H1 (cell line): ENCODE results near the gene DHRS2. TPM values are rescaled to one million over a fixed set of nuclear protein-coding genes. Genes with fewer than 3 reads are reported as not detected.

ENCODE experiments used
- POLR2A ChIP-seq, 2 experiments: IDR thresholded peaks; 1 replicate in 1 of 2; 2 replicates in 1 of 2; pipeline ENCODE4 v1.6.1; 2011; ENCODE audit warnings: low read depth in 2 of 2, low read length in 2 of 2, mild to moderate bottlenecking in 2 of 2; ENCODE audit errors: control extremely low read depth in 1 of 2
- polyA plus RNA-seq, 7 experiments: library from polyadenylated mRNA; depleted of rRNA in 3 of 7; stranded (reverse) in 5 of 7; unstranded in 2 of 7; fragments of >200 nt in 5 of 7; fragments of 200-250 nt in 2 of 7; gene quantifications; 1 replicate in 5 of 7; 2 replicates in 1 of 7; 4 replicates in 1 of 7; pipeline versions ENCODE4 v1.2.1 to v1.2.3, GENCODE V29; 2011 to 2013; ENCODE audit warnings: missing spikeins in 2 of 7, mixed read lengths in 2 of 7
- total RNA-seq: library from RNA; stranded (reverse); fragmentation: NEBNext Ultra II Directional; extraction: Animal tissue kit (Norgen Biotek cat#: 25700); gene quantifications from 2 replicates; pipeline ENCODE4 v1.2.1, GENCODE V29; 2021
- TF ChIP-seq, protein P1 (sequence below): fragments of 300-600 bp; sonication (generic); IDR thresholded peaks from 2 replicates; pipeline ENCODE4 v1.7.1; 2012; ENCODE audit warnings: low read length, moderate library complexity, mild to moderate bottlenecking, inconsistent platforms; ENCODE audit not compliant: insufficient replicate concordance

Gene DHRS2
- total and polyA plus RNA-seq, 2 of the 8 experiments (the other 6 are each of a cell fraction or from before 2014, with no cell fraction given), result 1.1 to 3.5 TPM

GRCh38 chr14:23665302-23666016 lies 29.3 kb downstream of the DHRS2 start (continued):
- TF ChIP-seq, protein P1, sequence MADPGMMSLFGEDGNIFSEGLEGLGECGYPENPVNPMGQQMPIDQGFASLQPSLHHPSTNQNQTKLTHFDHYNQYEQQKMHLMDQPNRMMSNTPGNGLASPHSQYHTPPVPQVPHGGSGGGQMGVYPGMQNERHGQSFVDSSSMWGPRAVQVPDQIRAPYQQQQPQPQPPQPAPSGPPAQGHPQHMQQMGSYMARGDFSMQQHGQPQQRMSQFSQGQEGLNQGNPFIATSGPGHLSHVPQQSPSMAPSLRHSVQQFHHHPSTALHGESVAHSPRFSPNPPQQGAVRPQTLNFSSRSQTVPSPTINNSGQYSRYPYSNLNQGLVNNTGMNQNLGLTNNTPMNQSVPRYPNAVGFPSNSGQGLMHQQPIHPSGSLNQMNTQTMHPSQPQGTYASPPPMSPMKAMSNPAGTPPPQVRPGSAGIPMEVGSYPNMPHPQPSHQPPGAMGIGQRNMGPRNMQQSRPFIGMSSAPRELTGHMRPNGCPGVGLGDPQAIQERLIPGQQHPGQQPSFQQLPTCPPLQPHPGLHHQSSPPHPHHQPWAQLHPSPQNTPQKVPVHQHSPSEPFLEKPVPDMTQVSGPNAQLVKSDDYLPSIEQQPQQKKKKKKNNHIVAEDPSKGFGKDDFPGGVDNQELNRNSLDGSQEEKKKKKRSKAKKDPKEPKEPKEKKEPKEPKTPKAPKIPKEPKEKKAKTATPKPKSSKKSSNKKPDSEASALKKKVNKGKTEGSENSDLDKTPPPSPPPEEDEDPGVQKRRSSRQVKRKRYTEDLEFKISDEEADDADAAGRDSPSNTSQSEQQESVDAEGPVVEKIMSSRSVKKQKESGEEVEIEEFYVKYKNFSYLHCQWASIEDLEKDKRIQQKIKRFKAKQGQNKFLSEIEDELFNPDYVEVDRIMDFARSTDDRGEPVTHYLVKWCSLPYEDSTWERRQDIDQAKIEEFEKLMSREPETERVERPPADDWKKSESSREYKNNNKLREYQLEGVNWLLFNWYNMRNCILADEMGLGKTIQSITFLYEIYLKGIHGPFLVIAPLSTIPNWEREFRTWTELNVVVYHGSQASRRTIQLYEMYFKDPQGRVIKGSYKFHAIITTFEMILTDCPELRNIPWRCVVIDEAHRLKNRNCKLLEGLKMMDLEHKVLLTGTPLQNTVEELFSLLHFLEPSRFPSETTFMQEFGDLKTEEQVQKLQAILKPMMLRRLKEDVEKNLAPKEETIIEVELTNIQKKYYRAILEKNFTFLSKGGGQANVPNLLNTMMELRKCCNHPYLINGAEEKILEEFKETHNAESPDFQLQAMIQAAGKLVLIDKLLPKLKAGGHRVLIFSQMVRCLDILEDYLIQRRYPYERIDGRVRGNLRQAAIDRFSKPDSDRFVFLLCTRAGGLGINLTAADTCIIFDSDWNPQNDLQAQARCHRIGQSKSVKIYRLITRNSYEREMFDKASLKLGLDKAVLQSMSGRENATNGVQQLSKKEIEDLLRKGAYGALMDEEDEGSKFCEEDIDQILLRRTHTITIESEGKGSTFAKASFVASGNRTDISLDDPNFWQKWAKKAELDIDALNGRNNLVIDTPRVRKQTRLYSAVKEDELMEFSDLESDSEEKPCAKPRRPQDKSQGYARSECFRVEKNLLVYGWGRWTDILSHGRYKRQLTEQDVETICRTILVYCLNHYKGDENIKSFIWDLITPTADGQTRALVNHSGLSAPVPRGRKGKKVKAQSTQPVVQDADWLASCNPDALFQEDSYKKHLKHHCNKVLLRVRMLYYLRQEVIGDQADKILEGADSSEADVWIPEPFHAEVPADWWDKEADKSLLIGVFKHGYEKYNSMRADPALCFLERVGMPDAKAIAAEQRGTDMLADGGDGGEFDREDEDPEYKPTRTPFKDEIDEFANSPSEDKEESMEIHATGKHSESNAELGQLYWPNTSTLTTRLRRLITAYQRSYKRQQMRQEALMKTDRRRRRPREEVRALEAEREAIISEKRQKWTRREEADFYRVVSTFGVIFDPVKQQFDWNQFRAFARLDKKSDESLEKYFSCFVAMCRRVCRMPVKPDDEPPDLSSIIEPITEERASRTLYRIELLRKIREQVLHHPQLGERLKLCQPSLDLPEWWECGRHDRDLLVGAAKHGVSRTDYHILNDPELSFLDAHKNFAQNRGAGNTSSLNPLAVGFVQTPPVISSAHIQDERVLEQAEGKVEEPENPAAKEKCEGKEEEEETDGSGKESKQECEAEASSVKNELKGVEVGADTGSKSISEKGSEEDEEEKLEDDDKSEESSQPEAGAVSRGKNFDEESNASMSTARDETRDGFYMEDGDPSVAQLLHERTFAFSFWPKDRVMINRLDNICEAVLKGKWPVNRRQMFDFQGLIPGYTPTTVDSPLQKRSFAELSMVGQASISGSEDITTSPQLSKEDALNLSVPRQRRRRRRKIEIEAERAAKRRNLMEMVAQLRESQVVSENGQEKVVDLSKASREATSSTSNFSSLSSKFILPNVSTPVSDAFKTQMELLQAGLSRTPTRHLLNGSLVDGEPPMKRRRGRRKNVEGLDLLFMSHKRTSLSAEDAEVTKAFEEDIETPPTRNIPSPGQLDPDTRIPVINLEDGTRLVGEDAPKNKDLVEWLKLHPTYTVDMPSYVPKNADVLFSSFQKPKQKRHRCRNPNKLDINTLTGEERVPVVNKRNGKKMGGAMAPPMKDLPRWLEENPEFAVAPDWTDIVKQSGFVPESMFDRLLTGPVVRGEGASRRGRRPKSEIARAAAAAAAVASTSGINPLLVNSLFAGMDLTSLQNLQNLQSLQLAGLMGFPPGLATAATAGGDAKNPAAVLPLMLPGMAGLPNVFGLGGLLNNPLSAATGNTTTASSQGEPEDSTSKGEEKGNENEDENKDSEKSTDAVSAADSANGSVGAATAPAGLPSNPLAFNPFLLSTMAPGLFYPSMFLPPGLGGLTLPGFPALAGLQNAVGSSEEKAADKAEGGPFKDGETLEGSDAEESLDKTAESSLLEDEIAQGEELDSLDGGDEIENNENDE, result no peak
- no peak for TF ChIP-seq POLR2A (IDR thresholded peaks at IDR 0.05; ENCODE audit: control extremely low read depth in 1 of 2, low read depth in 2 of 2, low read length in 2 of 2)
